Subcutaneous abdominal adipose tissue (tissue), 5 donors: ENCODE data around the gene GNB2.
"Not testable (repeated sequence)": the region's sequence is repeated elsewhere in the genome, so short reads cannot be mapped to it uniquely, and the experiment has no call there.

Experiments
- H3K27ac ChIP-seq: one replicate; pipeline ENCODE4 v1.7.0; 2013; ENCODE audit warnings: low read depth, mild to moderate bottlenecking, inconsistent platforms, low read length, moderate library complexity
- H3K27me3 ChIP-seq, 5 donors: one replicate each; pipeline ENCODE4 v1.7.0; 2013; ENCODE audit warnings: low read length in 5 of 5, inconsistent platforms in 1 of 5; ENCODE audit not compliant: control insufficient read depth in 5 of 5, insufficient read depth in 4 of 5
- H3K36me3 ChIP-seq, 5 donors: one replicate each; pipeline ENCODE4 v1.7.0; 2013; ENCODE audit warnings: low read length in 5 of 5; ENCODE audit not compliant: control insufficient read depth in 5 of 5, insufficient read depth in 5 of 5
- H3K4me1 ChIP-seq, 5 donors: one replicate each; pipeline ENCODE4 v1.7.0; 2013; ENCODE audit warnings: low read length in 5 of 5, mild to moderate bottlenecking in 3 of 5, moderate library complexity in 1 of 5; ENCODE audit not compliant: control insufficient read depth in 5 of 5, insufficient read depth in 5 of 5
- H3K4me3 ChIP-seq, 5 donors: one replicate each; pipeline ENCODE4 v1.7.0; 2013; ENCODE audit warnings: low read length in 5 of 5, low read depth in 1 of 5
- H3K9ac ChIP-seq, 5 donors: one replicate each; pipeline ENCODE4 v1.7.0; 2013; ENCODE audit warnings: low read length in 5 of 5, mild to moderate bottlenecking in 4 of 5, moderate library complexity in 3 of 5
- H3K9me3 ChIP-seq, 5 donors: one replicate each; pipeline ENCODE4 v1.7.0; 2013; ENCODE audit warnings: low read length in 5 of 5; ENCODE audit not compliant: control insufficient read depth in 5 of 5
- donor health status: healthy.
- donor health status: healthy.
- donor health status: healthy.
- donor health status: healthy.
- donor health status: healthy.

Gene GNB2

DNA sequence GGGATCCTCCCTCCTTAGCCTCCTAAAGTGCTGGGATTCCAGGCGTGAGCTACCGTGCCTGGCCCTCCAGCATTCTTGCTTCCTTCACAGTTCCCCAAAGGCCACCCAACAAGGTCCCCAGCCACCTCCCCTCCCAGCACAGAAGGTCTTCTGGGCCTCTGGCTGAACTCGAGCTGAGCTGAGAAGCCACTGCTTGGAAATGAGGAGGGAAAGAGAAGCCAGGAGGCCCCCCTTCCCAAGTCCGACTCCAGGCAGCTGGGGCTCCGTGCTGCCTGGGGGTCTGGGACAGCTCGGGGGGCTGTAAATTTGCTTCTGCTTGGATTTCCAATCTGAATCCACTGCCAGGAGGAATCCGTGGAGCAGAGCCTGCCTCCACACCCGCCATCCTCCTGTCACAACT is 41.2 kb downstream of the GNB2 start:
- Histone ChIP-seq H3K9me3 (peaks cover 0 to 5% (median 3%) of the 10 kb centered on the region in 5 donors), H3K9ac (no peak overlapping the region), H3K27me3 (peaks cover 2 to 8% (median 4%) of the 10 kb centered on the region in 5 donors), H3K4me3 (no peak overlapping the region), H3K36me3 (peaks cover 0 to 3% (median 0%) of the 10 kb centered on the region in 5 donors), H3K27ac (no peak overlapping the region), H3K4me1 (no peaks in the 10 kb centered on the region)

DNA sequence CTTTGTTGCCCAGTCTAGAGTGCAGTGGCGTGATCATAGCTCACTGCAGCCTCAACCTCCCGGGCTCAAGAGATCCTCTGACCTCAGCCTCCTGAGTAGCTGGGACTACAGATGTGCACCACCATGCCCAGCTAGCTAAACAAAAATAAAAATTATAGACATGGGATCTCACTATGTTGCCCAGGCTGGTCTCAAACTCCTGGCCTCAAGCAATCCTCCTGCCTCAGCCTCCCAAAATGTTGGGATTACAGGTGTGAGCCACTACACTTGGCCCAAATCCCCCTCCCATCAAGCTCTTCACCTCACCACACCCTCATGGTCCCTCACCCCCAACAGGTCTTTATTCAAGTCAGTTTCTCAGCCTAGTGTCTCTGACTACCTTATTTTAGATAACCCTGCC is 43.5 kb downstream of the GNB2 start:
- H3K27ac ChIP-seq, H3K36me3 ChIP-seq, H3K4me3 ChIP-seq, H3K9ac ChIP-seq, H3K9me3 ChIP-seq, H3K4me1 ChIP-seq: not testable (repeated sequence)
- peaks cover 14 to 26% (median 23%) of the 10 kb centered on the region in 5 donors for H3K27me3 ChIP-seq

DNA sequence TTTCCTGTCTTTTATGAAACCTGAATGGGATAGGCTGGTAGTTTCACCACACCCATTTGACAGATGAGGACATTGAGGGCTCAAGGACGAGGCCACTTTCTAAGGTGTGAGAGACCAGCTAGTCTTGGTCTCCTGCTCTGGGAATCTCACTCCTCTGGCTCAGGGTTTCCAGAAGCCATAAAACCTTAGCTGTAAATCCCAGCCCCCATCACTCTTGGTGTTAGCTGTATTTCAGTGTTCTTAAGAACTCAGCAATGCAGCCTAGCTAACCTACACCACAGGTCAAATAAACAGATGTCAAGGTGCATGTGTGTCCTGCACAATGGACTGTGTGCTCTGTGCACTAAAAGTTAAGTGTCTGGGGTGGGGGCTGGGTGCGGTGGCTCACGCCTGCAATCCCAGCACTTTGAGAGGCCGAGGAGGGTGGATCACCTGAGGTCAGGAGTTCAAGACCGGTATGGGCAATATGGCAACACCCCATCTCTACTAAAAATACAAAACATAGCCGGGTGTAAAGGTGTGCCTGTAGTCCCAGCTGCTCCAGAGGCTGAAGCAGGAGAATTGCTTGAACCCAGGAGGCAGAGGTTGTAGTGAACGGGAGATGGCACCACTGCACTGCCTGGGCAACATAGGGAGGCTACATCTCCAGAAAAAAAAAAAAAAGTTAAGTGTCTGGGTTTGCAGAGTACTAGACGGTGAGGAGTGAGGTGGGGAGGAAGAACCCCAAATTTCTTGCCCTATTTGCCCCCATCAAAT is 46.2 kb downstream of the GNB2 start:
- H3K36me3 ChIP-seq, result no peaks in the 10 kb centered on the region
- H3K9ac ChIP-seq, result no peak overlapping the region
- H3K4me3 ChIP-seq, result no peak overlapping the region
- no peak overlapping the region for H3K27ac ChIP-seq
- H3K4me1 ChIP-seq, result peaks cover 0 to 4% (median 0%) of the 10 kb centered on the region in 5 donors
- peaks cover 0 to 5% (median 3%) of the 10 kb centered on the region in 5 donors for H3K9me3 ChIP-seq
- peaks cover 14 to 35% (median 32%) of the 10 kb centered on the region in 5 donors for H3K27me3 ChIP-seq

DNA sequence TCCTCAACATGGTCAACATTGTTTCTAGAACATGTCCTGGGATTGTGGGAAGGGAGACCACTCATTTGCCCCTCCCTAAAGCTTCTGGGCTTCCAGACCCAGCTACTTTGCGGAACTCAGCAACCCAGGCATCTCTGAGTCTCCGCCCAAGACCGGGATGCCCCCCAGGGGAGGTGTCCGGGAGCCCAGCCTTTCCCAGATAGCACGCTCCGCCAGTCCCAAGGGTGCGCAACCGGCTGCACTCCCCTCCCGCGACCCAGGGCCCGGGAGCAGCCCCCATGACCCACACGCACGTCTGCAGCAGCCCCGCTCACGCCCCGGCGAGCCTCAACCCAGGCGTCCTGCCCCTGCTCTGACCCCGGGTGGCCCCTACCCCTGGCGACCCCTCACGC is 46.7 kb downstream of the GNB2 start, which contains the start of gene EPO:
EPO (plus strand) TSS at position 190 of the 392 bp plus-strand sequence. CDS start 513 bp downstream, outside the sequence.
- Histone ChIP-seq H3K9me3 (peaks cover 0 to 5% (median 3%) of the 10 kb centered on the region in 5 donors), H3K27ac (no peak within 1 kb of the TSS), H3K4me3 (no peak within 1 kb of the TSS), H3K9ac (no peak within 1 kb of the TSS), H3K36me3 (no peaks in the 10 kb centered on the region), H3K27me3 (peaks cover 14 to 36% (median 32%) of the 10 kb centered on the region in 5 donors), H3K4me1 (peaks cover 0 to 4% (median 0%) of the 10 kb centered on the region in 5 donors)

DNA sequence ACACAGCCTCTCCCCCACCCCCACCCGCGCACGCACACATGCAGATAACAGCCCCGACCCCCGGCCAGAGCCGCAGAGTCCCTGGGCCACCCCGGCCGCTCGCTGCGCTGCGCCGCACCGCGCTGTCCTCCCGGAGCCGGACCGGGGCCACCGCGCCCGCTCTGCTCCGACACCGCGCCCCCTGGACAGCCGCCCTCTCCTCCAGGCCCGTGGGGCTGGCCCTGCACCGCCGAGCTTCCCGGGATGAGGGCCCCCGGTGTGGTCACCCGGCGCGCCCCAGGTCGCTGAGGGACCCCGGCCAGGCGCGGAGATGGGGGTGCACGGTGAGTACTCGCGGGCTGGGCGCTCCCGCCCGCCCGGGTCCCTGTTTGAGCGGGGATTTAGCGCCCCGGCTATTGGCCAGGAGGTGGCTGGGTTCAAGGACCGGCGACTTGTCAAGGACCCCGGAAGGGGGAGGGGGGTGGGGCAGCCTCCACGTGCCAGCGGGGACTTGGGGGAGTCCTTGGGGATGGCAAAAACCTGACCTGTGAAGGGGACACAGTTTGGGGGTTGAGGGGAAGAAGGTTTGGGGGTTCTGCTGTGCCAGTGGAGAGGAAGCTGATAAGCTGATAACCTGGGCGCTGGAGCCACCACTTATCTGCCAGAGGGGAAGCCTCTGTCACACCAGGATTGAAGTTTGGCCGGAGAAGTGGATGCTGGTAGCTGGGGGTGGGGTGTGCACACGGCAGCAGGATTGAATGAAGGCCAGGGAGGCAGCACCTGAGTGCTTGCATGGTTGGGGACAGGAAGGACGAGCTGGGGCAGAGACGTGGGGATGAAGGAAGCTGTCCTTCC is 47.3 kb downstream of the GNB2 start:
- H3K27ac ChIP-seq, result no peak overlapping the region
- peaks cover 0 to 5% (median 3%) of the 10 kb centered on the region in 5 donors for H3K9me3 ChIP-seq
- no peak overlapping the region for H3K9ac ChIP-seq
- H3K4me3 ChIP-seq, result no peak overlapping the region
- peaks cover 0 to 4% (median 0%) of the 10 kb centered on the region in 5 donors for H3K4me1 ChIP-seq
- peaks cover 17 to 36% (median 32%) of the 10 kb centered on the region in 5 donors for H3K27me3 ChIP-seq
- no peaks in the 10 kb centered on the region for H3K36me3 ChIP-seq

DNA sequence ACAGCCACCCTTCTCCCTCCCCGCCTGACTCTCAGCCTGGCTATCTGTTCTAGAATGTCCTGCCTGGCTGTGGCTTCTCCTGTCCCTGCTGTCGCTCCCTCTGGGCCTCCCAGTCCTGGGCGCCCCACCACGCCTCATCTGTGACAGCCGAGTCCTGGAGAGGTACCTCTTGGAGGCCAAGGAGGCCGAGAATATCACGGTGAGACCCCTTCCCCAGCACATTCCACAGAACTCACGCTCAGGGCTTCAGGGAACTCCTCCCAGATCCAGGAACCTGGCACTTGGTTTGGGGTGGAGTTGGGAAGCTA is 47.9 kb downstream of the GNB2 start:
- Histone ChIP-seq H3K27me3 (peaks cover 19 to 36% (median 32%) of the 10 kb centered on the region in 5 donors), H3K9me3 (peaks cover 0 to 5% (median 3%) of the 10 kb centered on the region in 5 donors), H3K4me1 (peaks cover 0 to 4% (median 0%) of the 10 kb centered on the region in 5 donors), H3K9ac (no peak overlapping the region), H3K4me3 (no peak overlapping the region), H3K36me3 (no peaks in the 10 kb centered on the region), H3K27ac (no peak overlapping the region)

DNA sequence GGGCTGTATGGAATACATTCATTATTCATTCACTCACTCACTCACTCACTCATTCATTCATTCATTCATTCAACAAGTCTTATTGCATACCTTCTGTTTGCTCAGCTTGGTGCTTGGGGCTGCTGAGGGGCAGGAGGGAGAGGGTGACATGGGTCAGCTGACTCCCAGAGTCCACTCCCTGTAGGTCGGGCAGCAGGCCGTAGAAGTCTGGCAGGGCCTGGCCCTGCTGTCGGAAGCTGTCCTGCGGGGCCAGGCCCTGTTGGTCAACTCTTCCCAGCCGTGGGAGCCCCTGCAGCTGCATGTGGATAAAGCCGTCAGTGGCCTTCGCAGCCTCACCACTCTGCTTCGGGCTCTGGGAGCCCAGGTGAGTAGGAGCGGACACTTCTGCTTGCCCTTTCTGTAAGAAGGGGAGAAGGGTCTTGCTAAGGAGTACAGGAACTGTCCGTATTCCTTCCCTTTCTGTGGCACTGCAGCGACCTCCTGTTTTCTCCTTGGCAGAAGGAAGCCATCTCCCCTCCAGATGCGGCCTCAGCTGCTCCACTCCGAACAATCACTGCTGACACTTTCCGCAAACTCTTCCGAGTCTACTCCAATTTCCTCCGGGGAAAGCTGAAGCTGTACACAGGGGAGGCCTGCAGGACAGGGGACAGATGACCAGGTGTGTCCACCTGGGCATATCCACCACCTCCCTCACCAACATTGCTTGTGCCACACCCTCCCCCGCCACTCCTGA is 49.1 kb downstream of the GNB2 start:
- Histone ChIP-seq H3K27ac (no peak overlapping the region), H3K9ac (no peak overlapping the region), H3K4me1 (peaks cover 0 to 4% (median 0%) of the 10 kb centered on the region in 5 donors), H3K27me3 (peaks cover 19 to 36% (median 32%) of the 10 kb centered on the region in 5 donors), H3K9me3 (peaks cover 0 to 4% (median 3%) of the 10 kb centered on the region in 5 donors), H3K4me3 (no peak overlapping the region), H3K36me3 (no peaks in the 10 kb centered on the region)

DNA sequence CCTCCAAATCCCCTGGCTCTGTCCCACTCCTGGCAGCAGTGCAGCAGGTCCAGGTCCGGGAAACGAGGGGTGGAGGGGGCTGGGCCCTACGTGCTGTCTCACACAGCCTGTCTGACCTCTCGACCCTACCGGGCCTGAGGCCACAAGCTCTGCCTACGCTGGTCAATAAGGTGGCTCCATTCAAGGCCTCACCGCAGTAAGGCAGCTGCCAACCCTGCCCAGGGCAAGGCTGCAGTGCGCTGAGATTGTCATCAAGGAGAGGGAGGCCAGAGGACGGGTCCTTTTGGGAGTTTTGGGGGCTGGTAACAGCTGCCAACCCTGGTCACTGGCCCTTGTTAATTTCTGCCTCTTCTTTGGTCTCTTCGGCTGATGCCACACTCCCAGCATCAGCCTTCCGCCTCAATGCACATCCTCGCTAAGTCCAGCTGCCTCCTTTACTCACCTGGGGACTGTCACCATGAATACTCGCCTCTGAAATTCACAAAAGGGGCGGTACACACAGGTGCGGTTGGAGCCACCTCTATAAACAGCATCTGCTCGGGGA is 50.3 kb downstream of the GNB2 start:
- Histone ChIP-seq H3K4me3 (no peak overlapping the region), H3K36me3 (no peaks in the 10 kb centered on the region), H3K4me1 (peaks cover 0 to 4% (median 0%) of the 10 kb centered on the region in 5 donors), H3K9ac (no peak overlapping the region), H3K9me3 (no peaks in the 10 kb centered on the region), H3K27me3 (peaks cover 19 to 40% (median 32%) of the 10 kb centered on the region in 5 donors), H3K27ac (no peak overlapping the region)

DNA sequence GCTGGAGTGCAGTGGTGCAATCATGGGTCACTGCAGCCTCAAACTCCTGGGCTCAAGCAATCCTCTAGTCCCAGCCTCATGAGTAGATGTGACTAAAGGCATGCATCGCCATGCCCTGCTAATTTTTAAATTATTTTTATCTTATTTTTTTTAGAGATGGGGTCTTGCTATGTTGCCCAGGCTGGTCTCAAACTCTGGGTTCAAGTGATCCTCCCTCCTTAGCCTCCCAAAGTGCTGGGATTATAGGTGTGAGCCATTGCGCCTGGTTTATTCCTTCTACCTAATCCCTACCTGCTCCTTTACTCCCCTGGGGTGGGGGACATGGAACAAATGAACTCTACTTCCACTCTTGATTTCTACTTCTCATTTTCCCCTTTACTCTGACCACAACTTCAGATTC is 50.8 kb downstream of the GNB2 start:
- H3K27ac ChIP-seq, H3K9ac ChIP-seq, H3K9me3 ChIP-seq, H3K4me1 ChIP-seq, H3K36me3 ChIP-seq, H3K4me3 ChIP-seq: not testable (repeated sequence)
- peaks cover 18 to 40% (median 32%) of the 10 kb centered on the region in 5 donors for H3K27me3 ChIP-seq
